ENCODE measurements around the gene CNOT10. TPM values are rescaled to one million over a fixed set of nuclear protein-coding genes. Genes with fewer than 3 reads are reported as not detected.
"Not testable (repeated sequence)": the region's sequence is repeated elsewhere in the genome, so short reads cannot be mapped to it uniquely, and the experiment has no call there.

The CNOT10 gene
- total and polyA plus RNA-seq, 7 experiments from 2014 or later = 31.4 to 69.4 (median 46.5) TPM

GRCh38 chr3:32781969-32782270 lies 96.9 kb downstream of the CNOT10 start:
- H3K4me3 ChIP-seq (ENCODE audit: low read length); ATAC-seq; H3K4me1 Mint-ChIP-seq; H3K4me1 ChIP-seq (ENCODE audit: control insufficient read depth in 2 of 2, insufficient read depth in 2 of 2, low read length in 2 of 2); H3K27ac ChIP-seq (ENCODE audit: low read depth, low read length); DNase-seq; H3K36me3 Mint-ChIP-seq; H3K27me3 ChIP-seq (ENCODE audit: control insufficient read depth in 2 of 2, insufficient read depth in 2 of 2, low read length in 2 of 2); H3K9me3 Mint-ChIP-seq; POLR2A ChIA-PET; H3K27ac Mint-ChIP-seq; H3K36me3 ChIP-seq (ENCODE audit: control insufficient read depth in 2 of 3, insufficient read depth in 3 of 3, low read length in 3 of 3); H3K9me3 ChIP-seq (ENCODE audit: control insufficient read depth in 2 of 3, low read length in 3 of 3): not testable (repeated sequence)
- Mint-ChIP-seq H3K4me3 (peak overlapping the region; percentile 23 to 97 (median 64)), H3K27me3 (peaks cover 6 to 18% (median 10%) of the 10 kb centered on the region in 5 donors)
- CTCF ChIA-PET = interaction anchor here (0.8 to 1.8 kb wide), 3 partner anchors 9 to 308 kb away, joined by 3 to 6 read pairs (median 3); no protein-coding TSS in a partner anchor
- intact Hi-C loops (cut with micrococcal nuclease) = loop anchor here (1.0 to 10.0 kb wide), 4 partner anchors 49 to 607 kb away; partner anchors contain the start of gene CNOT10 (in 1 of the 2)

- H3K9me3 Mint-ChIP-seq = no peaks in the 10 kb centered on the region
- H3K36me3 Mint-ChIP-seq = peaks cover 0 to 5% (median 0%) of the 10 kb centered on the region in 5 donors
- peak overlapping the region in 9 of 10 donors; percentile 7 to 97 (median 67) for H3K4me3 Mint-ChIP-seq
- Histone ChIP-seq H3K4me1 (ENCODE audit: control insufficient read depth in 2 of 2, insufficient read depth in 2 of 2, low read length in 2 of 2) (peaks cover 0 to 7% of the 10 kb centered on the region in 2 donors), H3K27ac (ENCODE audit: low read depth, low read length) (no peak overlapping the region), H3K36me3 (ENCODE audit: control insufficient read depth in 2 of 3, insufficient read depth in 3 of 3, low read length in 3 of 3) (no peaks in the 10 kb centered on the region), H3K27me3 (ENCODE audit: control insufficient read depth in 2 of 2, insufficient read depth in 2 of 2, low read length in 2 of 2) (peaks cover 0 to 4% of the 10 kb centered on the region in 2 donors), H3K9me3 (ENCODE audit: control insufficient read depth in 2 of 3, low read length in 3 of 3) (no peaks in the 10 kb centered on the region), H3K4me3 (ENCODE audit: low read length) (no peak overlapping the region)
- H3K4me1 Mint-ChIP-seq = peaks cover 0 to 9% (median 4%) of the 10 kb centered on the region in 7 donors
- ChIA-PET POLR2A (no interaction called here), CTCF (interaction anchor here (0.8 to 1.8 kb wide), 2 partner anchors 273 to 308 kb away, joined by 3 to 6 read pairs; no protein-coding TSS in a partner anchor)
- DNase-seq = no peak
- ATAC-seq = no peak
- H3K27ac Mint-ChIP-seq = no peak overlapping the region
- intact Hi-C loops (cut with micrococcal nuclease) = loop anchor here in 1 of 2 donors (10.0 kb wide), 1 partner anchor 608 kb away; no protein-coding TSS in a partner anchor
- H3K27me3 Mint-ChIP-seq = peaks cover 6 to 18% (median 10%) of the 10 kb centered on the region in 5 donors
Observed at GRCh38 chr3:32782407-32782806, 97.4 kb downstream of the CNOT10 start.

GRCh38 chr3:32791833-32792232 lies 106.8 kb downstream of the CNOT10 start:
- Mint-ChIP-seq H3K36me3 (no peaks in the 10 kb centered on the region), H3K4me1 (no peaks in the 10 kb centered on the region), H3K9me3 (no peaks in the 10 kb centered on the region), H3K4me3 (no peak overlapping the region), H3K27ac (peak overlapping the region in 1 of 9 donors; percentile 82), H3K27me3 (peaks cover 0 to 9% (median 8%) of the 10 kb centered on the region in 5 donors)
- Histone ChIP-seq H3K36me3 (ENCODE audit: control insufficient read depth in 2 of 3, insufficient read depth in 3 of 3, low read length in 3 of 3) (no peaks in the 10 kb centered on the region), H3K27ac (ENCODE audit: low read depth, low read length) (no peak overlapping the region), H3K9me3 (ENCODE audit: control insufficient read depth in 2 of 3, low read length in 3 of 3) (no peaks in the 10 kb centered on the region), H3K4me1 (ENCODE audit: control insufficient read depth in 2 of 2, insufficient read depth in 2 of 2, low read length in 2 of 2) (no peaks in the 10 kb centered on the region), H3K4me3 (ENCODE audit: low read length) (no peak overlapping the region), H3K27me3 (ENCODE audit: control insufficient read depth in 2 of 2, insufficient read depth in 2 of 2, low read length in 2 of 2) (no peaks in the 10 kb centered on the region)
- ChIA-PET CTCF (interaction anchor here (0.6 kb wide), 1 partner anchor 281 kb away, joined by 3 read pairs; no protein-coding TSS in a partner anchor), POLR2A (interaction anchor here (1.2 kb wide), 1 partner anchor 22 kb away, joined by 3 read pairs; no protein-coding TSS in a partner anchor)
- ATAC-seq = no peak
- no peak for DNase-seq
- intact Hi-C loops (cut with micrococcal nuclease) = no loop called here

DNA sequence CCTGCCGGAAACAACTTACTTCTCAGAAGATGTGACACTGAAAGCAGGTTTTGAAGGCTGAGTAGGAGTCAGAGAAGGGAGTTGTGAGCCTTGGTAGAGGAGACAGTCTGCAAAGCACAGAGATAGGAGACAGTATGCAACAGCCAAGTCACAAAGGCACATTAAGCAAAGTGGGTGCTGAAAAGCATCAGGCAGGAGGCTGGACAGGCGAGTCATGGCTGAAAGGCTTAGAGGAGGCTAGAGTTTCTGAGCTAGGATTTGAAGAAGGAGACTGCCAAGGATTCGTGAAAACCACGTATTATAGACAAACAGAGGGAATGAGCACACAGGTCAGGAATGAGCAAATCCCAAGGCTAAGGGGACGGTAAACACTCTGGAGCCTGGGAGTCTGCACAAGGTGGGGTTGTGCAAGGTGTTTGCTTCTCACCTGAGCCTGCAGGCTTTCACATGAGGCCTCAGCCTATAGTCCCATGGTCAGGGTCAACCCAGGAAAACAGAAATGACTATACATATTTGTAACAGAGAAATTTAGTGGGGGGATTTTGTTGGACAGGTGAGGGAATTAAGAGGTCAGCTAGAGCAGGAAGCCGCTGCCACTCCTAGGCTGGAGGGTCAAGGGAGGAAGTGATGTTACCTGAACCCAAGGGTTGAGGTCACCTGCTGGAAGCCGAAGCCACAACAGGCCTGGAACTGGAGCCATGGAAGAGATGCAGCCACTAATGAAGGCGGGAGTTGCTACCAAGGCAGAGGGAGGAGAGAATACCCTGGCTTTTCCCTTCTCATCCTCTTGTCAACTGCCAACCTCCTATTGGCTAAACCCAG lies 109.7 kb downstream of the CNOT10 start:
- H3K27ac Mint-ChIP-seq = no peak overlapping the region
- no peaks in the 10 kb centered on the region for H3K27me3 ChIP-seq (ENCODE audit: control insufficient read depth in 2 of 2, insufficient read depth in 2 of 2, low read length in 2 of 2)
- no peaks in the 10 kb centered on the region for H3K4me1 ChIP-seq (ENCODE audit: control insufficient read depth in 2 of 2, insufficient read depth in 2 of 2, low read length in 2 of 2)
- no peaks in the 10 kb centered on the region for H3K36me3 Mint-ChIP-seq
- H3K36me3 ChIP-seq (ENCODE audit: control insufficient read depth in 2 of 3, insufficient read depth in 3 of 3, low read length in 3 of 3) = no peaks in the 10 kb centered on the region
- H3K4me3 Mint-ChIP-seq = no peak overlapping the region
- no peak overlapping the region for H3K4me3 ChIP-seq (ENCODE audit: low read length)
- no peaks in the 10 kb centered on the region for H3K4me1 Mint-ChIP-seq
- no peak overlapping the region for H3K27ac ChIP-seq (ENCODE audit: low read depth, low read length)
- peaks cover 0 to 9% (median 8%) of the 10 kb centered on the region in 5 donors for H3K27me3 Mint-ChIP-seq
- ChIA-PET POLR2A (no interaction called here), CTCF (interaction anchor here (0.6 kb wide), 1 partner anchor 100 kb away, joined by 3 read pairs; no protein-coding TSS in a partner anchor)
- H3K9me3 ChIP-seq (ENCODE audit: control insufficient read depth in 2 of 3, low read length in 3 of 3) = no peaks in the 10 kb centered on the region
- intact Hi-C loops (cut with micrococcal nuclease) = no loop called here
- no peak for DNase-seq
- no peaks in the 10 kb centered on the region for H3K9me3 Mint-ChIP-seq
- ATAC-seq = no peak

- ATAC-seq; H3K36me3 Mint-ChIP-seq; H3K4me1 Mint-ChIP-seq; H3K4me1 ChIP-seq (ENCODE audit: control insufficient read depth in 2 of 2, insufficient read depth in 2 of 2, low read length in 2 of 2); CTCF ChIA-PET; POLR2A ChIA-PET; H3K27ac Mint-ChIP-seq; H3K27ac ChIP-seq (ENCODE audit: low read depth, low read length); H3K9me3 Mint-ChIP-seq; DNase-seq; H3K9me3 ChIP-seq (ENCODE audit: control insufficient read depth in 2 of 3, low read length in 3 of 3); H3K4me3 Mint-ChIP-seq; H3K4me3 ChIP-seq (ENCODE audit: low read length); H3K27me3 ChIP-seq (ENCODE audit: control insufficient read depth in 2 of 2, insufficient read depth in 2 of 2, low read length in 2 of 2); intact Hi-C loops (cut with micrococcal nuclease); H3K36me3 ChIP-seq (ENCODE audit: control insufficient read depth in 2 of 3, insufficient read depth in 3 of 3, low read length in 3 of 3): not testable (repeated sequence)
- H3K27me3 Mint-ChIP-seq = peaks cover 0 to 12% (median 8%) of the 10 kb centered on the region in 5 donors
Observed at GRCh38 chr3:32796384-32796950, 111.5 kb downstream of the CNOT10 start.

- CTCF ChIA-PET = no interaction called here
- no peaks in the 10 kb centered on the region for H3K36me3 ChIP-seq (ENCODE audit: control insufficient read depth in 2 of 3, insufficient read depth in 3 of 3, low read length in 3 of 3)
- DNase-seq = no peak
- H3K4me1 ChIP-seq (ENCODE audit: control insufficient read depth in 2 of 2, insufficient read depth in 2 of 2, low read length in 2 of 2) = no peaks in the 10 kb centered on the region
- Mint-ChIP-seq H3K4me3 (no peak overlapping the region), H3K27ac (no peak overlapping the region), H3K4me1 (no peaks in the 10 kb centered on the region), H3K9me3 (peaks cover 0 to 2% (median 0%) of the 10 kb centered on the region in 11 donors), H3K27me3 (peaks cover 0 to 19% (median 8%) of the 10 kb centered on the region in 5 donors), H3K36me3 (no peaks in the 10 kb centered on the region)
- intact Hi-C loops (cut with micrococcal nuclease) = no loop called here
- no peaks in the 10 kb centered on the region for H3K9me3 ChIP-seq (ENCODE audit: control insufficient read depth in 2 of 3, low read length in 3 of 3)
- H3K27me3 ChIP-seq (ENCODE audit: control insufficient read depth in 2 of 2, insufficient read depth in 2 of 2, low read length in 2 of 2) = no peaks in the 10 kb centered on the region
- POLR2A ChIA-PET = no interaction called here
- H3K4me3 ChIP-seq (ENCODE audit: low read length) = no peak overlapping the region
- no peak overlapping the region for H3K27ac ChIP-seq (ENCODE audit: low read depth, low read length)
- no peak for ATAC-seq
Observed at GRCh38 chr3:32797776-32798175, 112.8 kb downstream of the CNOT10 start.

All from naive thymus-derived CD4-positive, alpha-beta T cell (primary cell).